Testis (tissue), 3 donors: ENCODE results near the gene HJURP. TPM values are rescaled to one million over a fixed set of nuclear protein-coding genes. Genes with fewer than 3 reads are reported as not detected.
A peak's percentile ranks its signal among the peaks of the same experiment; 100 is the strongest.

Source experiments
- DNase-seq: peaks from one replicate; pipeline ENCODE4 v3.0.0-alpha.2; 2019
- H3K27ac ChIP-seq, 2 donors: fragments of 200-600 bp; sonication (generic); one replicate each; pipeline ENCODE4 v1.5.1; 2019
- H3K27me3 ChIP-seq: fragments of 200-600 bp; sonication (generic); one replicate; pipeline ENCODE4 v1.5.1; 2019
- H3K36me3 ChIP-seq: fragments of 200-600 bp; sonication (generic); one replicate; pipeline ENCODE4 v1.5.1; 2017; ENCODE audit warnings: low read depth; ENCODE audit errors: missing control alignments
- H3K4me1 ChIP-seq: fragments of 200-600 bp; sonication (generic); one replicate; pipeline ENCODE4 v1.5.1; 2019
- H3K4me3 ChIP-seq, 2 donors: fragments of 200-600 bp; sonication (generic); one replicate each; pipeline ENCODE4 v1.5.1; 2017 to 2019
- H3K9me3 ChIP-seq: fragments of 200-600 bp; sonication (generic); one replicate; pipeline ENCODE4 v1.5.1; 2017
- POLR2A ChIP-seq: fragments of 450-650 bp; IDR thresholded peaks from one replicate; pipeline ENCODE4 v1.6.1; 2017; ENCODE audit warnings: antibody characterized with exemption, mild to moderate bottlenecking, moderate library complexity
- WGBS, 2 donors: methylation state at CpG; one replicate each; pipeline ENCODE4 v1.1.5; 2018; 5-methylcytosine and 5-hydroxymethylcytosine counted together
- intact Hi-C: fragments of 100-400 bp; cut with DNase I; formaldehyde crosslinking; loops from one replicate; pipeline ENCODE4 v1.15.1; 2023; ENCODE audit warnings: low total_unique reads
- polyA plus RNA-seq: library from polyadenylated mRNA; stranded (reverse); fragments of 350-450 nt; fragmentation: Illumina TruSeq; extraction: RNeasy Lipid Tissue Mini Kit (QIAGEN cat#74804); gene quantifications from one replicate; pipeline ENCODE4 v1.2.3, GENCODE V29; 2014; ENCODE audit warnings: low read depth, low replicate concordance; ENCODE audit not compliant: insufficient read depth
- total RNA-seq, 2 donors: library from RNA; depleted of rRNA; stranded (reverse); fragments of >200 nt; gene quantifications; one replicate each; pipeline ENCODE4 v1.2.3, GENCODE V29; 2016
- TF ChIP-seq, protein P1 (sequence below), 3 experiments: fragments of 450-650 bp in 2 of 3; fragments of 200-600 bp in 1 of 3; sonication (generic) in 1 of 3; IDR thresholded peaks; one replicate each; pipeline ENCODE4 v1.5.1; 2016 to 2019; ENCODE audit warnings: antibody characterized with exemption in 3 of 3, mild to moderate bottlenecking in 2 of 3, moderate library complexity in 1 of 3

Gene HJURP
- total and polyA plus RNA-seq, 3 donors from 2014 or later = 10.2 to 30.2 (median 13.9) TPM

DNA sequence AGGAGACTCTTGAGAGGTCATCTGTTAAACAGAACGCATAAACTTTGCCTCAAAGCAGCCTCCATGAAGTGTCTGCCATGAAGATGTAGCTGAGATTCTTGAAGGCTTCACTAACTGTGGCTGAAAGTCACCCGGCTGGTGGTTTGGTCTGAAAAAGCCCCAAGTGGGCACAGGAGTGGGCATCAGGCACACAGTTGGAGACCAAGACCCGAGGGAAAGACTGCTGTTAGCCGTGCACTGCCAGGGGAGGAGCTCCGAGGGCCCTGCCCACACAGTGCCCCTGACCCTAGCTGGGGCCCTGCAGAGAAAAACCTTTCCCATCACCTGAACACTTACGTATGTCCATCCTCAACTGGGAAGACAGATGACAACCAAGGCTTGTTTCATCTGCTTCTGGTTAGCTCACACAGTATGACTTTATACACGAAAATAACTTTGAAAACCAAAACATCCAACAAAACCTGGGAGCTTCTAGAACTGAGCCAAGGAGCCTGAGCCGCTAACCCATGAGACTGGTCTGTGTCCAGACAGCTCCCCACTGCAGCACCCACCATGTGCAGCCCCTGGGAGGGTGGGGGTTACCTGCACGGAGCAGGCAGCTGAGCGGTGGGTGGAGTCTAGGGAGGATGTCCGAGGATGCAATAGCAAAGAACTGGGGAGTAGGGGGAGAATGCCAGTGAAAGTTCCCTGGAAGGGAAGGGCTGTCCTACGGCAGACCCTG lies 15.4 kb downstream of the HJURP start:
- peak; percentile 7 for DNase-seq
- TF ChIP-seq, protein P1, sequence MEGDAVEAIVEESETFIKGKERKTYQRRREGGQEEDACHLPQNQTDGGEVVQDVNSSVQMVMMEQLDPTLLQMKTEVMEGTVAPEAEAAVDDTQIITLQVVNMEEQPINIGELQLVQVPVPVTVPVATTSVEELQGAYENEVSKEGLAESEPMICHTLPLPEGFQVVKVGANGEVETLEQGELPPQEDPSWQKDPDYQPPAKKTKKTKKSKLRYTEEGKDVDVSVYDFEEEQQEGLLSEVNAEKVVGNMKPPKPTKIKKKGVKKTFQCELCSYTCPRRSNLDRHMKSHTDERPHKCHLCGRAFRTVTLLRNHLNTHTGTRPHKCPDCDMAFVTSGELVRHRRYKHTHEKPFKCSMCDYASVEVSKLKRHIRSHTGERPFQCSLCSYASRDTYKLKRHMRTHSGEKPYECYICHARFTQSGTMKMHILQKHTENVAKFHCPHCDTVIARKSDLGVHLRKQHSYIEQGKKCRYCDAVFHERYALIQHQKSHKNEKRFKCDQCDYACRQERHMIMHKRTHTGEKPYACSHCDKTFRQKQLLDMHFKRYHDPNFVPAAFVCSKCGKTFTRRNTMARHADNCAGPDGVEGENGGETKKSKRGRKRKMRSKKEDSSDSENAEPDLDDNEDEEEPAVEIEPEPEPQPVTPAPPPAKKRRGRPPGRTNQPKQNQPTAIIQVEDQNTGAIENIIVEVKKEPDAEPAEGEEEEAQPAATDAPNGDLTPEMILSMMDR (IDR thresholded peaks at IDR 0.05) = no peak
- H3K4me3 ChIP-seq = no peak overlapping the region
- no peak overlapping the region for H3K27ac ChIP-seq
- H3K36me3 ChIP-seq = no peaks in the 10 kb centered on the region
- intact Hi-C loops = no loop called here
- no peaks in the 10 kb centered on the region for H3K9me3 ChIP-seq
- H3K4me1 ChIP-seq = no peaks in the 10 kb centered on the region
- 86 to 90% methylated on average over 11 to 12 of the region's 12 CpGs for WGBS, 2 donors
- no peaks in the 10 kb centered on the region for H3K27me3 ChIP-seq

DNA sequence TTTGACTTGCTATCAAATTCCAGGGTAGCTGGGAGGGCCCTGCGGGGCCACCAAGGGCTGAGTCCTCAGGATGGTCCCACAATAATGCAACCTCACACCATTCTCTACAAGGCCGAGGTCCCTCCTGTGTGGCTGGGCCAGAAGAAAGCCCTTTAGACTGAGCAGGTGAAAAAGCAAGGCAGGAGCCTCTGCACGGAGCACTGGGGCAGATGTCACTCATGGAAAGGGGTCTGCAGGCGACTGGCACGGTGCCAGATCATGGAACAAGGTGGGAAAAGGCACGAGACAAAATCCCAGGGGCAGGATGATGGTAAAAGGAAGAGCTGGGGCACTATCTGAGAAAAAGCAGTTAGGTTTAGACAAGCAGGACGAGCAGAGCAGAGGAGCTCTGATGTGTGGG lies 16.1 kb downstream of the HJURP start:
- H3K36me3 ChIP-seq = no peaks in the 10 kb centered on the region
- peak; percentile 11 for DNase-seq
- intact Hi-C loops = no loop called here
- no peaks in the 10 kb centered on the region for H3K9me3 ChIP-seq
- no peaks in the 10 kb centered on the region for H3K4me1 ChIP-seq
- WGBS, 2 donors = 70 to 80% methylated on average over 7 of the region's 7 CpGs
- no peak overlapping the region for H3K4me3 ChIP-seq
- no peak for TF ChIP-seq POLR2A
- TF ChIP-seq, protein P1 (IDR thresholded peaks at IDR 0.05) = no peak
- H3K27ac ChIP-seq = no peak overlapping the region
- H3K27me3 ChIP-seq = no peaks in the 10 kb centered on the region

DNA sequence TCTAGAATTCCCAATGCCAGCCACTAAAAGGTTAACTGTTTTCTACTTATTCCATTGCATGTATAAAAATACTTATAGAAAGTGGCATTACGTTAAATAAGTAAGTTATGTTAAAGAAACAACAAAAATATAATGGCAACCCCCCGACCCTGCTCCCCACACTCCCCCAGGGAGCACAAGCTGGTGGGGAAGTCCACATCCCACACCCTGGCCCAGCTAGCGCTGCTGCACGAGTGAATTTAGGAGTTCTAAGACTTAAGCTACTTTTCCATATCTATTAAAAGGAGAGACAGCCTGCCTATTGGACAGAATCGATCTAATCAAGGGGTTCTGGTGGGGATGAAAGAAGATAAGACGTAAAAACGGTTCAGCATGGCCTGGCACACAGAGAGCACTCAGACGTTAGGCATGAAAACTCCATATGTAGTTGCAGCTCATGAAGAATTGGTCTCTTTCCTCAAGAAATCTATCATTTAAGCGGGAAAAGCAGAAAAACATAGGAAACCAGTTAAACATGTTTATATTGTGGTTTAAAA lies 16.6 kb downstream of the HJURP start:
- Histone ChIP-seq H3K9me3 (no peaks in the 10 kb centered on the region), H3K27me3 (no peaks in the 10 kb centered on the region), H3K27ac (no peak overlapping the region), H3K4me1 (peaks cover 4% of the 10 kb centered on the region), H3K4me3 (no peak overlapping the region), H3K36me3 (no peaks in the 10 kb centered on the region)
- intact Hi-C loops = no loop called here
- 77 to 81% methylated on average over 9 of the region's 9 CpGs for WGBS, 2 donors
- peak; percentile 10 for DNase-seq
- TF ChIP-seq, protein P1 (IDR thresholded peaks at IDR 0.05) = no peak
- no peak for TF ChIP-seq POLR2A

DNA sequence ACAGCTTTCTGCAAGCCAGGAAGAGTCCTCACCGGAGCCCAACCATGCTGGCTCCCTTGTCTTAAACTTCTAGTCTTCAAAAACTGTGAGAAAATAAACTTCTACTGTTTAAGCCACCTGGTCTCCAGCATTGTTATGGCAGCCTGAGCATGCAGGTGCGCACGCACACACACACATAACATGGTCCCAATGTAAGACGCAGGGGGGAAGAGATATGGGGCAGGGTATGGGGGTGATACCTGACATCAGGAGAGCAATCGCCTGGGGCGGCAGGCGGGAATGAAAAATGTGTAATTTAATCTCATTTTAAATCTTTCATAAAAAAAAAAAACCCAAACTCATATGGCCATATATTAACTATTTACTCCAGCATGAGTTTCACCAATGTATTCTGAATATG lies 18.0 kb downstream of the HJURP start:
- TF ChIP-seq, protein P1 (IDR thresholded peaks at IDR 0.05) = no peak
- no peak for TF ChIP-seq POLR2A
- 96 to 97% methylated on average over 6 to 7 of the region's 7 CpGs for WGBS, 2 donors

More for the DNA sequence above, 18.0 kb downstream of the HJURP start:
- Histone ChIP-seq H3K4me3 (no peak overlapping the region), H3K9me3 (no peaks in the 10 kb centered on the region), H3K27me3 (no peaks in the 10 kb centered on the region), H3K36me3 (no peaks in the 10 kb centered on the region), H3K27ac (no peak overlapping the region), H3K4me1 (peaks cover 4% of the 10 kb centered on the region)
- intact Hi-C loops = no loop called here
- no peak for DNase-seq
